HG03460 (cell line): ENCODE measurements around the gene ACP5.
A peak's percentile ranks its signal among the peaks of the same experiment; 100 is the strongest.
"Not testable (repeated sequence)": the region's sequence is repeated elsewhere in the genome, so short reads cannot be mapped to it uniquely, and the experiment has no call there.

Source experiments
- ATAC-seq: cut with Tn5 transposase; IDR thresholded peaks from one replicate; pipeline ENCODE4 v1.9.1; 2021; ENCODE audit not compliant: unreplicated experiment

The ACP5 gene

GRCh38 chr19:11580116-11580515 lies 2.7 kb upstream of the ACP5 start:
- ATAC-seq: no peak

- no peak for ATAC-seq
Measured at GRCh38 chr19:11578258-11579142, 1.1 kb upstream of the ACP5 start.

GRCh38 chr19:11576227-11576626 lies 1.2 kb downstream of the ACP5 start:
- ATAC-seq: no peak

GRCh38 chr19:11574689-11575088 lies 2.8 kb downstream of the ACP5 start:
- no peak for ATAC-seq

- not testable (repeated sequence) for ATAC-seq
Measured at GRCh38 chr19:11573763-11574162, 3.7 kb downstream of the ACP5 start.

GRCh38 chr19:11573354-11573753 lies 4.1 kb downstream of the ACP5 start:
- ATAC-seq: not testable (repeated sequence)

GRCh38 chr19:11570039-11570462 lies 7.4 kb downstream of the ACP5 start:
- ATAC-seq: no peak

- ATAC-seq: no peak
Measured at GRCh38 chr19:11566164-11566563, 11.3 kb downstream of the ACP5 start.

- ATAC-seq: not testable (repeated sequence)
Measured at GRCh38 chr19:11565649-11565980, 11.8 kb downstream of the ACP5 start.

- ATAC-seq: not testable (repeated sequence)
Measured at GRCh38 chr19:11564082-11564807, 13.2 kb downstream of the ACP5 start.

- ATAC-seq: no peak
Measured at GRCh38 chr19:11563532-11563931, 13.9 kb downstream of the ACP5 start.

- no peak for ATAC-seq
Measured at GRCh38 chr19:11560404-11561051, 16.9 kb downstream of the ACP5 start.

GRCh38 chr19:11558881-11559828 lies 18.3 kb downstream of the ACP5 start, which contains the start of gene ELOF1:
TSS of gene ELOF1 (minus strand) at chr19:11559230. CDS start at chr19:11554347, 4,883 bp downstream.
- peak; percentile 83 for ATAC-seq

- no peak for ATAC-seq
Measured at GRCh38 chr19:11556634-11557420, 20.6 kb downstream of the ACP5 start.

GRCh38 chr19:11555246-11555645 lies 22.2 kb downstream of the ACP5 start:
- ATAC-seq: no peak

- no peak for ATAC-seq
Measured at GRCh38 chr19:11554160-11554559, 23.3 kb downstream of the ACP5 start.

- no peak for ATAC-seq
Measured at GRCh38 chr19:11552666-11553372, 24.6 kb downstream of the ACP5 start.

- ATAC-seq: no peak
Measured at GRCh38 chr19:11551603-11552235, 25.7 kb downstream of the ACP5 start.

- no peak for ATAC-seq
Measured at GRCh38 chr19:11550265-11550664, 27.2 kb downstream of the ACP5 start.
